ENCODE results near the gene LDLRAD3. TPM values are rescaled to one million over a fixed set of nuclear protein-coding genes. Genes with fewer than 3 reads are reported as not detected.

LDLRAD3 gene
- total and polyA plus RNA-seq, 9 donors: 14.5 to 32.4 (median 17.2) TPM

DNA sequence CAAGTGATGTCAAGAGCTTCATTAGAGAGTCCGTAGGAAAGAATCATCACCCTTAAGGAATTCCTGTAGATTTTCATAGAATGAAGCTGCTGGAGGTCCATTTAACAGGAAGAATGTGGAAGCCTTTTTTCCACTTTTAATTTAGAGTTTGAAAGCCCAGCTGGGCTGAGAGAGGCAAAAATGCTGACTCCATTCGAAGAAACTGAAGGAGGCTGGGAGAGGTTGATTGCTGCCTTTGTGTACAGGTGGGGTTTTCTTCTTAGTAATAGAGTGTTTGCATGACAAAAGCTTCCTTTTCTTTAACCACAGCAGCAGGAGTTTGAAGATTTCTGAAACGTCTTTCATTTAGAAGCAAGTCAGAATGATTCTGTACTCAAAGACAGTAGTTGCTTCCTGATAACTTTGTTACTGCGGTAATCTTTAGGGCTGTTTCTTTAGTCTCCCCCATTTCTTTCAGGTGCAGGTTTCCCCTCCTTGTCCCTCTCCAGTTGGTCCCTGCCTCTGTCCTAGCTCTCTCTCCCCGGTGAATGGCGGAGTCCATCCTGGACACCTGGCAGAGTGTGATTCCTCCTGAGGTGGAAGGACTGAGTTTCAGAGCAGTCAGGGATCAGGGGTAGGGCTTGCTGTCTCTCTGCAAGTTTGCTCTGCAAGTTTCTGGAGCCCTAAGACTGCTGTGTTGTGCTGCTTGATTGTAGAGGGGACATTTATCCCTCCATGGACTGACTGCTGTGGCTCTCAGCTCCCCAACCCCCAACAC is 166.2 kb downstream of the LDLRAD3 start:
- intact Hi-C loops (cut with DNase I): no loop called here
- TF ChIP-seq, protein P1, sequence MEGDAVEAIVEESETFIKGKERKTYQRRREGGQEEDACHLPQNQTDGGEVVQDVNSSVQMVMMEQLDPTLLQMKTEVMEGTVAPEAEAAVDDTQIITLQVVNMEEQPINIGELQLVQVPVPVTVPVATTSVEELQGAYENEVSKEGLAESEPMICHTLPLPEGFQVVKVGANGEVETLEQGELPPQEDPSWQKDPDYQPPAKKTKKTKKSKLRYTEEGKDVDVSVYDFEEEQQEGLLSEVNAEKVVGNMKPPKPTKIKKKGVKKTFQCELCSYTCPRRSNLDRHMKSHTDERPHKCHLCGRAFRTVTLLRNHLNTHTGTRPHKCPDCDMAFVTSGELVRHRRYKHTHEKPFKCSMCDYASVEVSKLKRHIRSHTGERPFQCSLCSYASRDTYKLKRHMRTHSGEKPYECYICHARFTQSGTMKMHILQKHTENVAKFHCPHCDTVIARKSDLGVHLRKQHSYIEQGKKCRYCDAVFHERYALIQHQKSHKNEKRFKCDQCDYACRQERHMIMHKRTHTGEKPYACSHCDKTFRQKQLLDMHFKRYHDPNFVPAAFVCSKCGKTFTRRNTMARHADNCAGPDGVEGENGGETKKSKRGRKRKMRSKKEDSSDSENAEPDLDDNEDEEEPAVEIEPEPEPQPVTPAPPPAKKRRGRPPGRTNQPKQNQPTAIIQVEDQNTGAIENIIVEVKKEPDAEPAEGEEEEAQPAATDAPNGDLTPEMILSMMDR (IDR thresholded peaks at IDR 0.05): no peak
- no peak for TF ChIP-seq EP300 (IDR thresholded peaks at IDR 0.05)
- TF ChIP-seq POLR2A (IDR thresholded peaks at IDR 0.05): no peak
- no peaks in the 10 kb centered on the region for H3K9me3 ChIP-seq
- no peak for DNase-seq
- no peaks in the 10 kb centered on the region for H3K36me3 ChIP-seq
- H3K27ac ChIP-seq: no peak overlapping the region
- WGBS, 3 donors: 69 to 78% (median 71%) methylated on average over 6 of the region's 6 CpGs
- H3K27me3 ChIP-seq: no peaks in the 10 kb centered on the region
- H3K4me3 ChIP-seq: no peak overlapping the region
- no peaks in the 10 kb centered on the region for H3K4me1 ChIP-seq (ENCODE audit: insufficient read depth)

DNA sequence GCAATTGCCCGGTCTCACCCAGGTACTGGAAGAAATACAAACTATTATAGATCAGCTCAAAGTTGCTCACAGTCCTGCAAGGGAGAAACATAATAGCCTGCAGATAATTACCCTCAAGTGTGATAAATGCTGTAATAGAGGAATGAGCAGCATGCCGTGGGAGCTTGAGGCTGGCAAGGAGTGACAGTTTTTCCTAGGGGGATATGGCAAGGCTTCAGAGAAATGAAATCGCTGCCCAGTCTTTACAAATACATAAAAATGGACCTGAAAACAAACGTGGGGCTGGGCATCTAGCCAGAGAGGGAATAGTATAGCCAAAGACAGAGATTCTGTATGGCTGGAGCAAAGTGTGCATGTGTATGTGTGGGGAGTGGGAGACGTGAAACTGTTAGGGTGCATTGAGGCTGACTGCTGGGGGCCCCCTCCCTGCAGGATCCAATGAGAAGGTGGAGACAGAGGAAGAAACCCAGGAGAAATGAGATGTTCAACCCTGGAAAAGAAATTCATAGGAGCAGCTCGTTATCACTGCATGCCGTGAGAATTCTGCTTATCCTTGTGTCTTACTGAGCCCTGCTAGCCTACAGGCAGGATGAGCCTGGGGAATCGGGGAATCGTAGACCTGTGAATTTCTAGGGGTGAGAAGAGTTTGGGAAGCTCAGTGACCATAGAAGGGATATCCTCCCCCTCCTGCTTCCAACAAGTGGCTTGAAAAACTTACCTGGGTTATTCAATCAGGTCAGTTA is 167.0 kb downstream of the LDLRAD3 start:
- WGBS, 3 donors: 40 to 60% (median 54%) methylated on average over 9 of the region's 9 CpGs
- Histone ChIP-seq H3K9me3 (no peaks in the 10 kb centered on the region), H3K27me3 (no peaks in the 10 kb centered on the region), H3K4me1 (ENCODE audit: insufficient read depth) (no peaks in the 10 kb centered on the region), H3K4me3 (no peak overlapping the region), H3K27ac (no peak overlapping the region), H3K36me3 (no peaks in the 10 kb centered on the region)
- DNase-seq: no peak
- no peak for TF ChIP-seq POLR2A (IDR thresholded peaks at IDR 0.05)
- no peak for TF ChIP-seq EP300 (IDR thresholded peaks at IDR 0.05)
- TF ChIP-seq, protein P1 (IDR thresholded peaks at IDR 0.05): no peak
- intact Hi-C loops (cut with DNase I): no loop called here

DNA sequence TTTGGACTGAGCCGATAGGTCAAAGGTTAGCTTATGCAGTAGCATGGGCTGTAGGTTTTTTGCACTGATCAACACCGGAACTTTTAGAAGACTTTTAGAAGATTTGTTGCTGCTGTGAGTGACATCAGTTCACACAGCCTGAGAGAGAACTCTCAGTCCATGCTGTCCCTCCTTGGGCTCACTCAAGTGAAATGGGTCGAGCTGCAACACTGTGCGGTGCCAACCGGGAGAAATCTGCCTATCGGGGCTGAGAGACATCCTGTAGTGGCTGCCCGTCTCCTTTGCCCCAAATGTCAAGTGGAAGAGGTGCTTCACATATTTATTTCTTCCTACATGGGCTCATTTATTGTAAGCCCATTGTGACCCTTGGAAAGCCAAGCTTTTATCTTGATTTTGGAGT is 170.2 kb downstream of the LDLRAD3 start:
- Histone ChIP-seq H3K9me3 (no peaks in the 10 kb centered on the region), H3K4me3 (no peak overlapping the region), H3K4me1 (ENCODE audit: insufficient read depth) (peaks cover 2% of the 10 kb centered on the region), H3K36me3 (no peaks in the 10 kb centered on the region), H3K27me3 (no peaks in the 10 kb centered on the region), H3K27ac (no peak overlapping the region)
- intact Hi-C loops (cut with DNase I): no loop called here
- 90 to 98% (median 94%) methylated on average over 7 of the region's 7 CpGs for WGBS, 3 donors
- DNase-seq: no peak
- TF ChIP-seq, protein P1 (IDR thresholded peaks at IDR 0.05): no peak
- TF ChIP-seq POLR2A (IDR thresholded peaks at IDR 0.05): no peak
- no peak for TF ChIP-seq EP300 (IDR thresholded peaks at IDR 0.05)

DNA sequence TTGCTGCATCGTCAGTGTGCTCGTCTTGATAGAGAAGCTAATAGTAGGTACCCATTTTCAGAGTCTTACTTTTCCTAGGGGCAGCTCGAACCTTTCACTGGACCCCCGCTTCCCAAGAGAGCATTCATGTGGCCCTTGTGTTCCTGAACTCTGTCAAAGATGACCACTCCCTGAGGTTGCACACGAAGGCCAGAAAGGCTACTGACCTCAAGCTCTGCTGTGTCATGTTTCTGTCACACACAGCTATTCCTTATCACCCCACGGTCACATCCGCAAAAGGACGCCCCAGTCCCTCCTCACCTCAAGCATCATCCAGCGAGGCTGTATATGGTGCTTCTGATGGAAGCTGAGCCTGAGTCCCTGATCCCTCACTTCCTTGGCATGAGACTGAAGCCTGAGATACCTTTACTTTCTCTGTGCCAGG is 171.5 kb downstream of the LDLRAD3 start:
- Histone ChIP-seq H3K9me3 (no peaks in the 10 kb centered on the region), H3K36me3 (no peaks in the 10 kb centered on the region), H3K27ac (no peak overlapping the region), H3K27me3 (no peaks in the 10 kb centered on the region), H3K4me1 (ENCODE audit: insufficient read depth) (peaks cover 2% of the 10 kb centered on the region), H3K4me3 (no peak overlapping the region)
- DNase-seq: no peak
- intact Hi-C loops (cut with DNase I): no loop called here
- TF ChIP-seq POLR2A (IDR thresholded peaks at IDR 0.05) (no peak), EP300 (IDR thresholded peaks at IDR 0.05) (no peak)
- TF ChIP-seq, protein P1 (IDR thresholded peaks at IDR 0.05): no peak
- 97% methylated on average over 9 of the region's 9 CpGs for WGBS, 3 donors

All from ovary (tissue), 9 donors.